IMR-90 (cell line): Measurements from ENCODE around the gene CLEC6A. TPM values are rescaled to one million over a fixed set of nuclear protein-coding genes. Genes with fewer than 3 reads are reported as not detected.

Experiments used
- ATAC-seq: fragments of 200-7000 bp; cut with Tn5 transposase; 2 replicates; pipeline ENCODE4 v1.9.1; 2020; ENCODE audit warnings: low read depth, mild to moderate bottlenecking, moderate library complexity
- BruUV-seq: library from RNA; stranded (reverse); fragments of 400-500 nt; replicated peaks from 2 replicates; lab custom pipeline; 2021; lab: Mats Ljungman, UMichigan
- CTCF ChIA-PET: fragments of 300-600 bp; formaldehyde crosslinking; extraction: SDS; loops from one replicate; lab custom pipeline; 2021; ENCODE audit warnings: antibody characterized with exemption; lab: Yijun Ruan, JAX
- POLR2A ChIA-PET: fragments of 300-600 bp; sonication (Branson Sonifier 250); formaldehyde crosslinking; loops from one replicate; lab custom pipeline; 2022; ENCODE audit warnings: antibody characterized with exemption; ENCODE audit not compliant: unreplicated experiment; lab: Charles Lee
- DNase-seq: peaks from one replicate; pipeline ENCODE4 v3.0.0; 2013
- H2AFZ ChIP-seq: replicated peaks from 2 replicates; pipeline ENCODE3; 2013; ENCODE audit warnings: low read length, mild to moderate bottlenecking; ENCODE audit not compliant: poor library complexity
- H2AK5ac ChIP-seq: 2 replicates; pipeline ENCODE4 v1.6.1; 2013; ENCODE audit warnings: low read depth, low read length, inconsistent platforms
- H2AK9ac ChIP-seq: replicated peaks from 2 replicates; pipeline ENCODE3; 2013; ENCODE audit warnings: mild to moderate bottlenecking, low read depth, low read length, moderate library complexity; ENCODE audit not compliant: poor library complexity
- H2BK120ac ChIP-seq: 2 replicates; pipeline ENCODE4 v1.6.1; 2013; ENCODE audit warnings: low read depth, low read length, inconsistent platforms
- H2BK15ac ChIP-seq: 3 replicates; pipeline ENCODE4 v1.6.1; 2013; ENCODE audit warnings: low read depth, low read length, inconsistent platforms
- H2BK20ac ChIP-seq: 2 replicates; pipeline ENCODE4 v1.6.1; 2013; ENCODE audit warnings: low read depth, mild to moderate bottlenecking, inconsistent platforms, low read length, moderate library complexity
- H2BK5ac ChIP-seq: 2 replicates; pipeline ENCODE4 v1.6.1; 2013; ENCODE audit warnings: mild to moderate bottlenecking, low read depth, low read length, inconsistent platforms; ENCODE audit not compliant: poor library complexity, severe bottlenecking
- H3K14ac ChIP-seq: replicated peaks from 2 replicates; pipeline ENCODE4 v1.6.1; 2013; ENCODE audit warnings: low read depth, low read length, inconsistent platforms
- H3K18ac ChIP-seq: 2 replicates; pipeline ENCODE4 v1.6.1; 2013; ENCODE audit warnings: low read depth, low read length, control low read depth
- H3K23ac ChIP-seq: 2 replicates; pipeline ENCODE4 v1.6.1; 2013; ENCODE audit warnings: low read depth, low read length, inconsistent platforms
- H3K27ac ChIP-seq: 2 replicates; pipeline ENCODE4 v1.5.1; 2013; ENCODE audit warnings: mild to moderate bottlenecking, control low read depth, low read length; ENCODE audit not compliant: insufficient read depth
- H3K27me3 ChIP-seq: 2 replicates; pipeline ENCODE4 v1.6.1; 2013; ENCODE audit warnings: low read length; ENCODE audit not compliant: control insufficient read depth, insufficient read depth
- H3K36me3 ChIP-seq: 2 replicates; pipeline ENCODE4 v1.6.1; 2013; ENCODE audit warnings: low read length, mixed read lengths; ENCODE audit not compliant: control insufficient read depth, insufficient read depth
- H3K4ac ChIP-seq: 2 replicates; pipeline ENCODE4 v1.6.1; 2013; ENCODE audit warnings: low read depth, low read length, inconsistent platforms
- H3K4me1 ChIP-seq: 2 replicates; pipeline ENCODE4 v1.6.1; 2013; ENCODE audit warnings: low read length, mixed read lengths; ENCODE audit not compliant: control insufficient read depth, insufficient read depth
- H3K4me2 ChIP-seq: 2 replicates; pipeline ENCODE4 v1.6.1; 2013; ENCODE audit warnings: low read depth, mild to moderate bottlenecking, control low read depth, low read length, moderate library complexity
- H3K4me3 ChIP-seq: 2 replicates; pipeline ENCODE4 v1.5.1; 2013; ENCODE audit warnings: low read depth, mild to moderate bottlenecking, control low read depth, low read length, moderate library complexity; ENCODE audit not compliant: insufficient read depth
- H3K56ac ChIP-seq: 2 replicates; pipeline ENCODE4 v1.6.1; 2013; ENCODE audit warnings: low read length, inconsistent platforms; ENCODE audit not compliant: insufficient read depth; ENCODE audit errors: extremely low read depth
- H3K79me1 ChIP-seq, 2 experiments: 2 replicates each; pipeline ENCODE4 v1.6.1; 2013; ENCODE audit warnings: low read length in 2 of 2, inconsistent platforms in 1 of 2, low read depth in 1 of 2
- H3K9ac ChIP-seq: 2 replicates; pipeline ENCODE4 v1.6.1; 2013; ENCODE audit warnings: low read depth, low read length, control low read depth
- H3K9me1 ChIP-seq: 2 replicates; pipeline ENCODE4 v1.6.1; 2013; ENCODE audit warnings: low read length, inconsistent platforms; ENCODE audit not compliant: insufficient read depth
- H3K9me3 ChIP-seq: 2 replicates; pipeline ENCODE4 v1.6.1; 2013; ENCODE audit warnings: low read length; ENCODE audit not compliant: control insufficient read depth, insufficient read depth
- H4K20me1 ChIP-seq: 2 replicates; pipeline ENCODE4 v1.6.1; 2013; ENCODE audit warnings: low read length, inconsistent platforms; ENCODE audit not compliant: insufficient read depth
- H4K5ac ChIP-seq: 2 replicates; pipeline ENCODE4 v1.6.1; 2013; ENCODE audit warnings: mild to moderate bottlenecking, low read depth, low read length, control low read depth
- H4K8ac ChIP-seq, 2 experiments: 2 replicates each; pipeline ENCODE4 v1.6.1; 2013; ENCODE audit warnings: low read depth in 2 of 2, low read length in 2 of 2, control low read depth in 1 of 2, inconsistent platforms in 1 of 2
- H4K91ac ChIP-seq: 2 replicates; pipeline ENCODE4 v1.6.1; 2013; ENCODE audit warnings: low read depth, low read length, inconsistent platforms; ENCODE audit not compliant: insufficient read depth
- BHLHE40 ChIP-seq: fragments of 150-350 bp; IDR thresholded peaks from 2 replicates; pipeline ENCODE4 v1.6.1; 2016; ENCODE audit warnings: mild to moderate bottlenecking, low read depth, low read length
- CEBPB ChIP-seq: IDR thresholded peaks from 2 replicates; pipeline ENCODE4 v1.6.1; 2012; ENCODE audit warnings: low read depth, low read length, improper control_type of control experiment
- MAFK ChIP-seq: IDR thresholded peaks from 2 replicates; pipeline ENCODE4 v1.6.1; 2012; ENCODE audit warnings: low read depth, low read length, improper control_type of control experiment
- RAD21 ChIP-seq: IDR thresholded peaks from 2 replicates; pipeline ENCODE4 v1.6.1; 2012; ENCODE audit warnings: low read length, improper control_type of control experiment
- RFX5 ChIP-seq: IDR thresholded peaks from 2 replicates; pipeline ENCODE4 v1.8.0; 2012; ENCODE audit warnings: low read depth, mild to moderate bottlenecking, low read length, moderate library complexity
- SMC3 ChIP-seq: fragments of 150-350 bp; IDR thresholded peaks from 2 replicates; pipeline ENCODE4 v1.6.1; 2016; ENCODE audit warnings: low read depth, mild to moderate bottlenecking, antibody characterized with exemption, low read length, moderate library complexity
- WGBS, 2 experiments: methylation state at CpG; one replicate each; pipeline versions ENCODE4 v1.1.5 to v1.1.7; 2013; ENCODE audit warnings: missing lambda C conversion rate in 2 of 2; ENCODE audit not compliant: insufficient read length in 1 of 2; ENCODE audit errors: extremely low coverage in 2 of 2; 5-methylcytosine and 5-hydroxymethylcytosine counted together
- dilution Hi-C: fragments of 300-500 bp; cut with HindIII; formaldehyde crosslinking; loops from one replicate; pipeline ENCODE4 v1.14.3; 2018; ENCODE audit warnings: low sequenced_read_pairs; ENCODE audit not compliant: unreplicated experiment
- in situ Hi-C: fragments of 300-500 bp; cut with MboI; formaldehyde crosslinking; loops from 3 replicates; pipeline ENCODE4 v1.14.3; 2019; ENCODE audit warnings: low sequenced_read_pairs, inconsistent platforms, mixed read lengths
- intact Hi-C: fragments of 100-400 bp; cut with micrococcal nuclease; formaldehyde crosslinking; loops from 2 replicates; pipeline ENCODE4 v1.10.0; 2022
- polyA plus RNA-seq, 3 experiments: library from polyadenylated mRNA; depleted of rRNA; stranded (reverse); fragments of >200 nt; gene quantifications; 2 replicates each; pipeline ENCODE4 v1.2.3, GENCODE V29; 2012; ENCODE audit warnings: low replicate concordance in 1 of 3
- total RNA-seq: library from RNA; depleted of rRNA; stranded (reverse); fragments of >200 nt; gene quantifications from 2 replicates; pipeline ENCODE4 v1.2.3, GENCODE V29; 2012
- TF ChIP-seq, protein P1 (sequence below): fragments of 150-350 bp; IDR thresholded peaks from 2 replicates; pipeline ENCODE4 v1.6.1; 2017; ENCODE audit warnings: mild to moderate bottlenecking, antibody characterized with exemption, low read length, low read depth
- TF ChIP-seq, protein P2 (sequence below): fragments of 150-350 bp; IDR thresholded peaks from 2 replicates; pipeline ENCODE4 v1.6.1; 2016; ENCODE audit warnings: low read depth, mild to moderate bottlenecking, low read length, moderate library complexity, borderline replicate concordance
- TF ChIP-seq, protein P3 (sequence below): conservative IDR thresholded peaks from 2 replicates; pipeline ENCODE4 v1.5.1; 2012; ENCODE audit warnings: mild to moderate bottlenecking, low read depth, low read length, improper control_type of control experiment

CLEC6A gene
- total and polyA plus RNA-seq, 2 of the 4 experiments (the other 2 are of a cell fraction) = not detected

DNA sequence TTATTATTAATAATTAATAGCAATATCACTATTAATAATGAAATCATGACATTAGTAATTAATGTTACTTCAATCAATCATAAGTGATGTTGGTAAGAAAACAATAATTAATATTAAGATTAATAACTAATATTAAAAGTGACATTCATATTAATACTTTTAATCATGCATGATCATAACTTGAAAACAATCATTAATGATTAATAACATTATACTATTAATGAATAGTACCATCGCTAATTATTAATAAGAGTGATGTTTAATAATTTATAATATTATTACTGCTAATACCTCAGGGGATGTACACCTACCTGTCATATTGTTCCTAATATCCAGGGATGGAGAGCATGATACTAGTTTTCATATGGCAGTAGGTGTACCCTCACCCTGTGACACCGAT, 10.0 kb upstream of the CLEC6A start:
- dilution Hi-C loops = no loop called here
- H2AK5ac ChIP-seq = no peak overlapping the region
- H2BK120ac ChIP-seq = no peak overlapping the region
- H3K4me2 ChIP-seq = no peak overlapping the region
- H3K27ac ChIP-seq = no peak overlapping the region
- WGBS, 2 experiments = no CpG with 5 or more reads among the region's 2 CpGs
- TF ChIP-seq, protein P1, sequence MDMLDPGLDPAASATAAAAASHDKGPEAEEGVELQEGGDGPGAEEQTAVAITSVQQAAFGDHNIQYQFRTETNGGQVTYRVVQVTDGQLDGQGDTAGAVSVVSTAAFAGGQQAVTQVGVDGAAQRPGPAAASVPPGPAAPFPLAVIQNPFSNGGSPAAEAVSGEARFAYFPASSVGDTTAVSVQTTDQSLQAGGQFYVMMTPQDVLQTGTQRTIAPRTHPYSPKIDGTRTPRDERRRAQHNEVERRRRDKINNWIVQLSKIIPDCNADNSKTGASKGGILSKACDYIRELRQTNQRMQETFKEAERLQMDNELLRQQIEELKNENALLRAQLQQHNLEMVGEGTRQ = no peak
- no peak for TF ChIP-seq MAFK
- TF ChIP-seq, protein P2, sequence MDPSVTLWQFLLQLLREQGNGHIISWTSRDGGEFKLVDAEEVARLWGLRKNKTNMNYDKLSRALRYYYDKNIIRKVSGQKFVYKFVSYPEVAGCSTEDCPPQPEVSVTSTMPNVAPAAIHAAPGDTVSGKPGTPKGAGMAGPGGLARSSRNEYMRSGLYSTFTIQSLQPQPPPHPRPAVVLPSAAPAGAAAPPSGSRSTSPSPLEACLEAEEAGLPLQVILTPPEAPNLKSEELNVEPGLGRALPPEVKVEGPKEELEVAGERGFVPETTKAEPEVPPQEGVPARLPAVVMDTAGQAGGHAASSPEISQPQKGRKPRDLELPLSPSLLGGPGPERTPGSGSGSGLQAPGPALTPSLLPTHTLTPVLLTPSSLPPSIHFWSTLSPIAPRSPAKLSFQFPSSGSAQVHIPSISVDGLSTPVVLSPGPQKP = no peak
- TF ChIP-seq RFX5 = no peak
- no peak for TF ChIP-seq CEBPB
- TF ChIP-seq, protein P3, sequence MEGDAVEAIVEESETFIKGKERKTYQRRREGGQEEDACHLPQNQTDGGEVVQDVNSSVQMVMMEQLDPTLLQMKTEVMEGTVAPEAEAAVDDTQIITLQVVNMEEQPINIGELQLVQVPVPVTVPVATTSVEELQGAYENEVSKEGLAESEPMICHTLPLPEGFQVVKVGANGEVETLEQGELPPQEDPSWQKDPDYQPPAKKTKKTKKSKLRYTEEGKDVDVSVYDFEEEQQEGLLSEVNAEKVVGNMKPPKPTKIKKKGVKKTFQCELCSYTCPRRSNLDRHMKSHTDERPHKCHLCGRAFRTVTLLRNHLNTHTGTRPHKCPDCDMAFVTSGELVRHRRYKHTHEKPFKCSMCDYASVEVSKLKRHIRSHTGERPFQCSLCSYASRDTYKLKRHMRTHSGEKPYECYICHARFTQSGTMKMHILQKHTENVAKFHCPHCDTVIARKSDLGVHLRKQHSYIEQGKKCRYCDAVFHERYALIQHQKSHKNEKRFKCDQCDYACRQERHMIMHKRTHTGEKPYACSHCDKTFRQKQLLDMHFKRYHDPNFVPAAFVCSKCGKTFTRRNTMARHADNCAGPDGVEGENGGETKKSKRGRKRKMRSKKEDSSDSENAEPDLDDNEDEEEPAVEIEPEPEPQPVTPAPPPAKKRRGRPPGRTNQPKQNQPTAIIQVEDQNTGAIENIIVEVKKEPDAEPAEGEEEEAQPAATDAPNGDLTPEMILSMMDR = no peak
- TF ChIP-seq BHLHE40 = no peak
- TF ChIP-seq RAD21 = no peak
- TF ChIP-seq SMC3 = no peak
- no peak overlapping the region for H3K23ac ChIP-seq
- H3K18ac ChIP-seq = no peak overlapping the region
- H3K9ac ChIP-seq = no peak overlapping the region
- no peak overlapping the region for H2BK5ac ChIP-seq
- H3K79me1 ChIP-seq = no peaks in the 10 kb centered on the region
- no peak overlapping the region for H2BK20ac ChIP-seq
- no peak overlapping the region for H4K8ac ChIP-seq
- H4K20me1 ChIP-seq = no peaks in the 10 kb centered on the region
- H2AFZ ChIP-seq = no peak overlapping the region
- no peak overlapping the region for H3K14ac ChIP-seq
- no peak overlapping the region for H3K4ac ChIP-seq
- H2AK9ac ChIP-seq = no peak overlapping the region
- H4K91ac ChIP-seq = no peak overlapping the region
- H3K56ac ChIP-seq = no peak overlapping the region
- ATAC-seq = no peak
- no peak overlapping the region for H2BK15ac ChIP-seq
- H3K36me3 ChIP-seq = no peaks in the 10 kb centered on the region
- no peaks in the 10 kb centered on the region for H3K4me1 ChIP-seq
- no peak overlapping the region for H4K5ac ChIP-seq
- DNase-seq = no peak
- H3K27me3 ChIP-seq = no peaks in the 10 kb centered on the region
- H3K9me3 ChIP-seq = no peaks in the 10 kb centered on the region
- no peaks in the 10 kb centered on the region for H3K9me1 ChIP-seq
- ChIA-PET POLR2A (no interaction called here), CTCF (no interaction called here)
- no peak overlapping the region for H3K4me3 ChIP-seq
- no TSS peak for BruUV-seq
- in situ Hi-C loops = no loop called here
- intact Hi-C loops = no loop called here
